GM12864 (cell line): Measurements from ENCODE around the gene EFHB.
"Not testable (repeated sequence)": the region's sequence is repeated elsewhere in the genome, so short reads cannot be mapped to it uniquely, and the experiment has no call there.

Experiments used
- DNase-seq: peaks from one replicate; pipeline ENCODE4 v3.0.0-alpha.2; 2011; ENCODE audit warnings: low read depth
- H3K4me3 ChIP-seq: 2 replicates; pipeline ENCODE4 v1.5.1; 2011; ENCODE audit warnings: mild to moderate bottlenecking, low read depth, low read length, control low read depth
- TF ChIP-seq, protein P1 (sequence below): IDR thresholded peaks from 2 replicates; pipeline ENCODE4 v1.5.1; 2011; ENCODE audit warnings: low read depth, mild to moderate bottlenecking, moderate library complexity, low read length, control low read depth, inconsistent platforms; ENCODE audit errors: missing control alignments

EFHB gene

DNA sequence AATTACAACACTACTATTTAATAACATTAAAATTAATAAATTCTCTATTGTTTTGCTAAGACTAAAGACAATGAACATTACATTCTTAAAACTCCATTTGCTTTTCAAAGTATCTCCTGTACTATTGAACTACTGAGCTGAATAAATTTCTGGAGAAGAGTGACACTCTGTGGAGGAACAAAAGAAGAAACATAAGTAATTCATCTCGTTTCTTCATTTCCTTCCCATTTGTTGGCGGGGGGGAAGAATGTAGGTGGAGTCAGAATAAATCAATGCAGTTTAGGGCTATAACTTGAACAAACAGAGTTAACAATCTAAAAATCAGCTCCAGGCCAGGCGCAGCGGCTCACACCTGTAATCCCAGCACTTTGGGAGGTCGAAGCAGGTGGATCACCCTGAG, 32.7 kb downstream of the EFHB start:
- DNase-seq: no peak
- TF ChIP-seq, protein P1, sequence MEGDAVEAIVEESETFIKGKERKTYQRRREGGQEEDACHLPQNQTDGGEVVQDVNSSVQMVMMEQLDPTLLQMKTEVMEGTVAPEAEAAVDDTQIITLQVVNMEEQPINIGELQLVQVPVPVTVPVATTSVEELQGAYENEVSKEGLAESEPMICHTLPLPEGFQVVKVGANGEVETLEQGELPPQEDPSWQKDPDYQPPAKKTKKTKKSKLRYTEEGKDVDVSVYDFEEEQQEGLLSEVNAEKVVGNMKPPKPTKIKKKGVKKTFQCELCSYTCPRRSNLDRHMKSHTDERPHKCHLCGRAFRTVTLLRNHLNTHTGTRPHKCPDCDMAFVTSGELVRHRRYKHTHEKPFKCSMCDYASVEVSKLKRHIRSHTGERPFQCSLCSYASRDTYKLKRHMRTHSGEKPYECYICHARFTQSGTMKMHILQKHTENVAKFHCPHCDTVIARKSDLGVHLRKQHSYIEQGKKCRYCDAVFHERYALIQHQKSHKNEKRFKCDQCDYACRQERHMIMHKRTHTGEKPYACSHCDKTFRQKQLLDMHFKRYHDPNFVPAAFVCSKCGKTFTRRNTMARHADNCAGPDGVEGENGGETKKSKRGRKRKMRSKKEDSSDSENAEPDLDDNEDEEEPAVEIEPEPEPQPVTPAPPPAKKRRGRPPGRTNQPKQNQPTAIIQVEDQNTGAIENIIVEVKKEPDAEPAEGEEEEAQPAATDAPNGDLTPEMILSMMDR: no peak
- H3K4me3 ChIP-seq: no peak overlapping the region

DNA sequence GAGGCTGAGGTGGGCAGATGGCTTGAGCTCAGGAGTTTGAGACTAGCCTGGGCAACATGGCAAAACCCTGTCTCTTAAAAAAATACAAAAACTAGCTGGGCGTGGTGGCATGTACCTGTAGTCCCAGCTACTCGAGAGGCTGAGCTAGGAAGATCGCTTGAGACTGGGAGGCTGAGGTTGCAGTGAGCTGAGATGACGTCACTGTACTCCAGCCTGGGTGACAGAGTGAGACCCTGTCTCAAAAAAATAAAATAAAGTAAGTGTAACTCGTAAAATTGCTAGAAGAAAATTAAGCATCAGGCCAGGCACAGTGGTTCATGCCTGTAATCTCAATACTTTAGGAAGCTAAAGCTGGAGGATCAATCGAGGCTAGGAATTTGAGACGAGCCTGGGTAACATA, 34.2 kb downstream of the EFHB start:
- not testable (repeated sequence) for DNase-seq, H3K4me3 ChIP-seq

DNA sequence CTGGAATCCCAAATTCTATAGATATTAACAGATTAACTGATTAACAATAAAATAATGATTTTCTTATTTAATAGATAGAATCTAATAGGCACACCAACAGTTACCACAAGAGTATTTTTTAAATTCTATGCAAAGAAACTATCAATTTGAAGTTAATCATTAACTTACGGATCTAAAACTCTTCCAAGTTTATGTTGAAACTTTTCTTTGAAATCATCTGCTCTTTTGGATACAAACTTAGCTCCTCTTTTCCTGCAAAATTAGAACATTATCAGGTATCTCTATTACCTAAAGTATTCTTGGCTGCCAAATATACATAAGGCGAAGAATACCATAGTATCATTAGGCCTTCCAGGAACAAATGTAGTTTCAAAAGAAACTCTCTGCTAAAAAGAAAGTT, 34.8 kb downstream of the EFHB start:
- no peak overlapping the region for H3K4me3 ChIP-seq
- DNase-seq: no peak
- TF ChIP-seq, protein P1: no peak

DNA sequence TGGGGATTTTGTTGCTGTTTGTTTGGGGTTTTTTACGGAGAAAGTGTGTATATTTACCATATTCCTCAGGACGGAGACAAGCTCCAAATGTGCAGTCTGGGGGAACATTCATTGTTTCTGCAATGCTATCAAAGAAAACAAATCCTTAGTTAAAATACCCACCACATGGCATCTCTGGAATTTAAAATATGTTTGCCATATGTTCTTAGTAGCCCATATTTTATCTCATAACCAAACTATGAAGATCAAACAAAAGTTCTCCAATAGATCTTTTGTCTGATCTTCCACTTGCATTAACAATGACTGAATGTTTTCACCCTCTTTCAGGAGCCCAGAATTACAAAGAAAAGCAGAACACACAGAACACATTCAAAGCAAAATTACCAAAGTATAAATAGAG, 35.3 kb downstream of the EFHB start:
- TF ChIP-seq, protein P1: no peak
- DNase-seq: no peak
- H3K4me3 ChIP-seq: no peak overlapping the region

DNA sequence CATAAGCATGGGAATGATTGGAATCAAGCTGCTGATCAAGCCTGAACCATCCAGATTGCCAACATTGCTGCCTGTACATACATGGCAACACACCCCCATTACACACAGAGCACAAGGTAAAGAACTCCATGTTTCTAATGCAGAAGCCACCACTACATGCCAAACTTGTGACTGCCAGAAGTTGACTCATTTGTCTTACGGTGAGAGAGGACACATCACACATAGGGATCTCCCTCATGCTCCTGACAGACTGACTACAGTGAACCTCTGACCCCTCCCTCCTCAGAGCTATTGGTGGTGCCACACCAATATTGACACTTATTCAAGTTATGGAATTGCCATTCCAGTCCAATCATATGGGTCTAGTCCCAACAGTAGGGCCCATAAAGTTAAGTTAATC, 42.3 kb downstream of the EFHB start:
- no peak for DNase-seq
- TF ChIP-seq, protein P1: no peak

DNA sequence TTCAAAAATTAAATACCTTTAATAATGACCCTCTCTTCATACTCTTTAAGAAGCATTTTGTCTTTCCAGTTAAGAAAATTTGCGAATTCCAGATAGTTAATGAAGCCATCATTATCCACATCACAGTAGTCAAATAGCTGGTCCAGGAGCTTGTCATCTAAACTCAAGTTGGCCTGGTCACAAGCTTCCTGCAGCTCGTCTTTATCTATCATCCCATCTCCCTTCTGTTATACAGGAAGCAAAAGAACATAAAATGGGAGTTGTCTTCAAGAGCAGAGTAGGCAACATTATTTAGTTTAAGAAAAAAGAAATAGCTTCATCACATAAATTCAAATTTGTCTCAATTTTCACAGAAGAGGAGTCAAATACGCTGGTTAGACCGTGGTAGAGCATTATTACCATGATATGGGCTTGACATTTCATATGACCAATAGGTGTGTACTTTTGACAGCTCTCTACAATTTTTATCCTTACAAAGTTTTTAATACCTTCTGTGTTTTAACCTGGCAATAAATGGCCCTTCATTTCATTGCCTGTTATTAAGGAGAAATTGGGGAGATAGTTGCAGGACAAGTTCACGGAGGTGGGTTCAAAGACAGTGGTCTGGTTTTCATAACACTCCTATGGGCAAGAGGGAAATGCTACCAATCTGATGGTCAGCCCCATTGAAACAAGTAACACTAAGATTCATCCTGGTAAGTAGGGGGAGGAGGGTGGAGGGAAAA, 45.4 kb downstream of the EFHB start:
- TF ChIP-seq, protein P1: no peak
- no peak overlapping the region for H3K4me3 ChIP-seq

More for the DNA sequence above, 42.3 kb downstream of the EFHB start:
- H3K4me3 ChIP-seq: no peak overlapping the region

DNA sequence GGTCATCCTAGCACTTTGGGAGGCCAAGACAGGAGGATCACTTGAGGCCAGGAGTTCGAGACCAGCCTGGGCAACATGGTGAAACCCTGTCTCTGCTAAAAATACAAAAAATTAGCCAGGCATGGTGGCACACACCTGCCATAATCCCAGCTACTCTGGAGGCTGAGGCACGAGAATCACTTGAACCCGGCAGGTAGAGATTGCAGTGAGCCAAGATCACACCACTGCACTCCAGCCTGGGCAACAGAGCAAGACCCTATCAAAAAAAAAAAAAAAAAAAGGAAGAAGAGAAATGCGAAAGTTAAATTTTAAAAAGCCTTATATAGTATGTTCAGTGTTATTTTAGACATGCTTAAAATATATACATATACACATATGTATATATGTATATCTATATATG, 46.9 kb downstream of the EFHB start:
- DNase-seq: not testable (repeated sequence)

More for the DNA sequence above, 45.4 kb downstream of the EFHB start:
- DNase-seq: no peak

DNA sequence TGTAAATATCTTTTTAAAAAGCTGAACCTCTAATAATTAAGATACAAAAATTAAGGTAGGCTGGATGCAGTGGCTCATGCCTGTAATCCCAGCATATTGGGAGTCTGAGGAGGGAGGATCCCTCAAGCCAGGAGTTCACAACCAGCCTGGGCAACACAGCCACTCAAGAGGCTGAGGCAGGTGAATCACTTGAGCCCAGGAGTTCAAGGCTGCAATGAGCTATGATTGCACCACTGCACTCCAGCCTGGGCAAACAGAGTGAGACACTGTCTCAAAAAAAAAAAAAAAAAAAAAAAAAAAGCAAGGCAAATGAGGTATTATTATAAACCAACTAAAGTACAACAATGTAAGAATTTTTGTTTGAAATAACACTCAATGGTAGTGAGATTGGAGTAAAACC, 47.6 kb downstream of the EFHB start:
- TF ChIP-seq, protein P1: no peak
- no peak for DNase-seq

More for the DNA sequence above, 46.9 kb downstream of the EFHB start:
- H3K4me3 ChIP-seq: not testable (repeated sequence)

More for the DNA sequence above, 47.6 kb downstream of the EFHB start:
- no peak overlapping the region for H3K4me3 ChIP-seq
